ENCODE data around the gene LSM12. TPM values are rescaled to one million over a fixed set of nuclear protein-coding genes. Genes with fewer than 3 reads are reported as not detected.

Gene LSM12
- total RNA-seq, 1 donor from 2014 or later, result 69.6 TPM

DNA sequence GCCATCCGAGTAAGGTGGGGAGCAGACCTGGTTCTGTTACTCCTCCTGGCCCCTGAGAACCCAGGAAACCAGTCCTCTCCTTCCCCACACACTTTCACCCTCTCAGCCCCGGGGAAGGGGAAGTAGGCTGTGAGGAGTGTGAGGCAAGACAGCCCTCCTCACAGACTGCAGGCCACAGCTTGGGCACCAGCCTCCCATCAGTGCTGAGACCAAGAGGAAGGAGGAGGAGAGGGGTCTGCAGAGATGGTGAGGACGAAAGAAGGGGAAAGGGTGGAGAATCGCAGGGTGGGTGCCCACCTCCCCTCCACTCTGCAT is 11.1 kb upstream of the LSM12 start:
- Histone ChIP-seq H3K4me3 (no peak overlapping the region), H3K27ac (no peak overlapping the region), H3K36me3 (no peaks in the 10 kb centered on the region), H3K79me2 (ENCODE audit: low read depth) (peaks cover 18% of the 10 kb centered on the region), H3K4me1 (no peaks in the 10 kb centered on the region), H3K9ac (no peak overlapping the region), H3K9me3 (ENCODE audit: low read depth) (no peaks in the 10 kb centered on the region), H4K20me1 (ENCODE audit: low read depth) (peaks cover 3% of the 10 kb centered on the region), H3K27me3 (no peaks in the 10 kb centered on the region), H3F3A (ENCODE audit: low read depth) (peaks cover 21% of the 10 kb centered on the region), H3K4me2 (no peak overlapping the region), H2AFZ (replicated peaks) (no peak overlapping the region)
- no peak for DNase-seq (ENCODE audit: low spot score)
- H3K4me3 Mint-ChIP-seq, result no peak overlapping the region
- H3K27ac Mint-ChIP-seq, result no peak overlapping the region
- peaks cover 5% of the 10 kb centered on the region for H3K27me3 Mint-ChIP-seq (ENCODE audit: insufficient read depth, low read depth)
- H3K9me3 Mint-ChIP-seq, result no peaks in the 10 kb centered on the region
- TF ChIP-seq EZH2 (IDR thresholded peaks at IDR 0.05), result no peak
- TF ChIP-seq EZH2phosphoT487 (IDR thresholded peaks at IDR 0.05), result no peak
- TF ChIP-seq CTCF (IDR thresholded peaks at IDR 0.05), result no peak
- peaks cover 41% of the 10 kb centered on the region for H3K36me3 Mint-ChIP-seq
- peaks cover 31% of the 10 kb centered on the region for H3K4me1 Mint-ChIP-seq

DNA sequence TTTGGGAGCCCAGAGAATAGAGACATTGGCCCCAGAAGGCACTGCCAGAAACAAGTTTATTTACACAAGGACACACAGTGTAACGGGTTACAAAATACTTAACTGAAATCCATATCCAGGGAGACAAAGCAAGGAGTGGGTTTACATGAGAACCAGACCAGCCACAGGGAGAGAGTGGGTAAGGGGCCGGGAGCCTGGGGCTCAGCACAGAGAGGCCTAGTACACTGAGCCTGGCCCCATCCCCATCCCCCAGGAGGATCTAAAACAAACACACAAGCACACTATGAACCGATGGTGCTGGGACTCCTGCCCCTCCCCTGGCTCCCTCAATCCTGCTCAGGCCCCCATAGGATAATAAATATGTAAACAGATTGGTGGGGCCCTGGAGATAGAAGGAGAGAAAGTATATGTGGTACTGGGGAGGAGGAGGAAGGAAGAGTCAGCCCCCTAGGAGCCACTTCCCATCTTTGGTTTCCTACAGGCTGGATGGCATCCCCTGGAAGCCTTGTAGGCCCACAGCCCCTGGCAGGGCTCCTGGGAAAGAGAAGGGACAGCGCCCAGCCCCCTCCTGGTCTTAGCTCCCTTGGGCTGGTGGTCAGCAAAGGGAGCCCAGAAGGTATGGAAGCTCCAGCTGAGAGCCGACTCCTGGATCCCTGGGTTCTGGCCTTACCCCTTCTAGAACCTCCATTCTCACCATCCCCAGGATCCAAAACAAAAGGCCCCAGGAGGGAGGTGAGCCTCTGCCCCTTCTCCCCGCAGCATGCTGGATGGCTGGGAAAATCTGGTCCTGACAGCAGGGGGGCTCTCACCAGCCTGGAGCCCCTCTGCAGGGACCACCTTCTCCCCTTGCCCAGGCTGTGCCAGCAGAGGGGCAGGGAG is 10.5 kb upstream of the LSM12 start:
- Mint-ChIP-seq H3K4me3 (peak overlapping the region; percentile 52), H3K9me3 (no peaks in the 10 kb centered on the region), H3K36me3 (peaks cover 37% of the 10 kb centered on the region), H3K27me3 (ENCODE audit: insufficient read depth, low read depth) (peaks cover 3% of the 10 kb centered on the region), H3K27ac (peak overlapping the region; percentile 59), H3K4me1 (peaks cover 30% of the 10 kb centered on the region)
- H3K4me1 ChIP-seq, result peaks cover 1% of the 10 kb centered on the region
- no peak overlapping the region for H3K4me2 ChIP-seq
- no peak overlapping the region for H3K9ac ChIP-seq
- no peaks in the 10 kb centered on the region for H3K27me3 ChIP-seq
- no peak overlapping the region for H2AFZ ChIP-seq (replicated peaks)
- H3K27ac ChIP-seq, result no peak overlapping the region
- no peak for TF ChIP-seq CTCF (IDR thresholded peaks at IDR 0.05)
- no peak for TF ChIP-seq EZH2 (IDR thresholded peaks at IDR 0.05)
- TF ChIP-seq EZH2phosphoT487 (IDR thresholded peaks at IDR 0.05), result no peak
- peaks cover 23% of the 10 kb centered on the region for H3K79me2 ChIP-seq (ENCODE audit: low read depth)
- H3K4me3 ChIP-seq, result no peak overlapping the region
- peaks cover 22% of the 10 kb centered on the region for H3F3A ChIP-seq (ENCODE audit: low read depth)
- H4K20me1 ChIP-seq (ENCODE audit: low read depth), result peaks cover 3% of the 10 kb centered on the region
- H3K36me3 ChIP-seq, result no peaks in the 10 kb centered on the region
- no peaks in the 10 kb centered on the region for H3K9me3 ChIP-seq (ENCODE audit: low read depth)
- no peak for DNase-seq (ENCODE audit: low spot score)

DNA sequence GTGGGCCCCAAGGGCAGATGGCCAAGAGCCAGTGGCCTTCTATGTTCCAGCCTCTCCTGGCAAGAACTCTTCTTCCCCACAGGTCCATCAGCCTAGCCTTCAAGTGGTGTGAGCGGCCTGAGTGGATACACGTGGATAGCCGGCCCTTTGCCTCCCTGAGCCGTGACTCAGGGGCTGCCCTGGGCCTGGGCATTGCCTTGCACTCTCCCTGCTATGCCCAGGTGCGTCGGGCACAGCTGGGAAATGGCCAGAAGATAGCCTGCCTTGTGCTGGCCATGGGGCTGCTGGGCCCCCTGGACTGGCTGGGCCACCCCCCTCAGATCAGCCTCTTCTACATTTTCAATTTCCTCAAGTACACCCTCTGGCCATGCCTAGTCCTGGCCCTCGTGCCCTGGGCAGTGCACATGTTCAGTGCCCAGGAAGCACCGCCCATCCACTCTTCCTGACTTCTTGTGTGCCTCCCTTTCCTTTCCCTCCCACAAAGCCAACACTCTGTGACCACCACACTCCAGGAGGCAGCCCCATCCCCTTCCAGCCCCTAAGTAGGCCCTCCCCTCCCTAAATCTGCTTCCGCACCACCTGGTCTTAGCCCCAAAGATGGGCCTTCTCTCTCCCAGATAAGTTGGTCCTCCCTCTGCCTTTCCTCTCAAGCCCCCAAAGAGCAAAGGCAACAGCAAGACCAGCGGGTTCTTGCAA is 9.3 kb upstream of the LSM12 start:
- H3K79me2 ChIP-seq (ENCODE audit: low read depth), result peaks cover 35% of the 10 kb centered on the region
- TF ChIP-seq CTCF (IDR thresholded peaks at IDR 0.05), result no peak
- no peak for TF ChIP-seq EZH2phosphoT487 (IDR thresholded peaks at IDR 0.05)
- no peak for TF ChIP-seq EZH2 (IDR thresholded peaks at IDR 0.05)
- no peak overlapping the region for H3K4me2 ChIP-seq
- H4K20me1 ChIP-seq (ENCODE audit: low read depth), result peaks cover 3% of the 10 kb centered on the region
- Mint-ChIP-seq H3K9me3 (no peaks in the 10 kb centered on the region), H3K4me1 (peaks cover 30% of the 10 kb centered on the region), H3K27ac (no peak overlapping the region), H3K27me3 (ENCODE audit: insufficient read depth, low read depth) (peaks cover 3% of the 10 kb centered on the region), H3K4me3 (peak overlapping the region; percentile 35), H3K36me3 (peaks cover 35% of the 10 kb centered on the region)
- peaks cover 6% of the 10 kb centered on the region for H3K4me1 ChIP-seq
- no peak overlapping the region for H2AFZ ChIP-seq (replicated peaks)
- no peaks in the 10 kb centered on the region for H3K36me3 ChIP-seq
- no peak overlapping the region for H3K27ac ChIP-seq
- no peaks in the 10 kb centered on the region for H3K27me3 ChIP-seq
- DNase-seq (ENCODE audit: low spot score), result no peak
- no peaks in the 10 kb centered on the region for H3K9me3 ChIP-seq (ENCODE audit: low read depth)
- no peak overlapping the region for H3K9ac ChIP-seq
- H3K4me3 ChIP-seq, result no peak overlapping the region
- peaks cover 34% of the 10 kb centered on the region for H3F3A ChIP-seq (ENCODE audit: low read depth)

Measured in neural progenitor cell (in vitro differentiated cells).